ENCODE measurements around the gene NKD1. TPM values are rescaled to one million over a fixed set of nuclear protein-coding genes. Genes with fewer than 3 reads are reported as not detected.

NKD1 gene
- total RNA-seq, 4 donors from 2014 or later, result 37.1 to 87.8 (median 54.1) TPM

- TF ChIP-seq POLR2AphosphoS5 (IDR thresholded peaks at IDR 0.05) (no peak), CTCF (IDR thresholded peaks at IDR 0.05) (no peak), POLR2A (IDR thresholded peaks at IDR 0.05; ENCODE audit: low read depth) (no peak), EP300 (IDR thresholded peaks at IDR 0.05) (no peak)
- H3K4me3 ChIP-seq, result no peak overlapping the region
- peaks cover 0 to 14% (median 4%) of the 10 kb centered on the region in 4 donors for H3K36me3 ChIP-seq
- H3K4me1 ChIP-seq, result peaks cover 0 to 94% (median 84%) of the 10 kb centered on the region in 4 donors
- no peaks in the 10 kb centered on the region for H3K9me3 ChIP-seq
- H3K27me3 ChIP-seq, result no peaks in the 10 kb centered on the region
- intact Hi-C loops (cut with DNase I), result no loop called here
- DNase-seq (ENCODE audit: extremely low spot score), result no peak
- WGBS, result 86% methylated on average over 6 of the region's 10 CpGs
- H3K27ac ChIP-seq (replicated peaks in 1 of 4), result peak overlapping the region; percentile 76 to 90 (median 86)
These were observed 7.2 kb downstream of the NKD1 start for GRCh38 chr16:50555269-50555875.

- intact Hi-C loops (cut with DNase I), result no loop called here
- 64% methylated on average over 15 of the region's 18 CpGs for WGBS
- no peak for DNase-seq (ENCODE audit: extremely low spot score)
- no peak overlapping the region for H3K4me3 ChIP-seq
- peaks cover 0 to 17% (median 8%) of the 10 kb centered on the region in 4 donors for H3K36me3 ChIP-seq
- TF ChIP-seq CTCF (IDR thresholded peaks at IDR 0.05), result no peak
- TF ChIP-seq POLR2AphosphoS5 (IDR thresholded peaks at IDR 0.05), result peak in 1 of 2 donors; percentile 18
- peak overlapping the region; percentile 76 to 90 (median 86) for H3K27ac ChIP-seq (replicated peaks in 1 of 4)
- H3K4me1 ChIP-seq, result peaks cover 0 to 86% (median 76%) of the 10 kb centered on the region in 4 donors
- peaks cover 0 to under 1% (median 0%) of the 10 kb centered on the region in 4 donors for H3K9me3 ChIP-seq
- no peaks in the 10 kb centered on the region for H3K27me3 ChIP-seq
These were observed 7.9 kb downstream of the NKD1 start for GRCh38 chr16:50555952-50556673.

- intact Hi-C loops (cut with DNase I), result no loop called here
- H3K27me3 ChIP-seq, result no peaks in the 10 kb centered on the region
- 82% methylated on average over 2 of the region's 2 CpGs for WGBS
- TF ChIP-seq CTCF (IDR thresholded peaks at IDR 0.05), result no peak
- peak in 1 of 2 donors; percentile 21 for TF ChIP-seq POLR2AphosphoS5 (IDR thresholded peaks at IDR 0.05)
- H3K36me3 ChIP-seq, result peaks cover 0 to 25% (median 11%) of the 10 kb centered on the region in 4 donors
- H3K9me3 ChIP-seq, result peaks cover 0 to 6% (median 0%) of the 10 kb centered on the region in 4 donors
- no peak for DNase-seq (ENCODE audit: extremely low spot score)
- peak overlapping the region in 3 of 4 donors; percentile 76 to 89 (median 84) for H3K27ac ChIP-seq (replicated peaks in 1 of 4)
- peaks cover 0 to 77% (median 67%) of the 10 kb centered on the region in 4 donors for H3K4me1 ChIP-seq
- no peak overlapping the region for H3K4me3 ChIP-seq
These were observed 8.8 kb downstream of the NKD1 start for GRCh38 chr16:50557046-50557445.

DNA sequence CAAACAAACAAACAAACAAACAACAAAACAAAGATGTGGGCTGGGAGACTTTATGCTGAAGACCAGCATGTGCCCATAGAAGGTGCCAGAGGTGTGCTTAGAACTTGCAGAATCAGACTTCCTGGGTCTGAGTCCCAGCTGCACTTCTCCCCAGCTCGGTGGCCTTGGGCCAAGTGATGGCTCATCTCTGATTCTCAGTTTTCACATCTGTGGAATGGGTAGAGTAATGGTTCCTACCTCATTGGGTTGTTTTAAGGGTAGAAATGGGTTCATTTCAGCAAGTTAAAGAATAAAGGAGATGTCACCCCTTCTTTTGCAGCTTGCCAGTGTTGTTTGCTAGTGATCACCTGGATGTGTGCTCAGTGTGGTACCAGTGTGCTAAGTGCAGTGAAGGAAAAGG is 10.7 kb downstream of the NKD1 start:
- H3K36me3 ChIP-seq, result peaks cover 0 to 42% (median 14%) of the 10 kb centered on the region in 4 donors
- intact Hi-C loops (cut with DNase I), result no loop called here
- H3K27me3 ChIP-seq, result no peaks in the 10 kb centered on the region
- TF ChIP-seq POLR2AphosphoS5 (IDR thresholded peaks at IDR 0.05) (no peak), CTCF (IDR thresholded peaks at IDR 0.05) (no peak), POLR2A (IDR thresholded peaks at IDR 0.05; ENCODE audit: low read depth) (no peak), EP300 (IDR thresholded peaks at IDR 0.05) (no peak)
- no peak overlapping the region for H3K4me3 ChIP-seq
- peak overlapping the region in 1 of 4 donors; percentile 52 for H3K27ac ChIP-seq (replicated peaks in 1 of 4)
- 80% methylated on average over 1 of the region's 1 CpG for WGBS
- H3K9me3 ChIP-seq, result peaks cover 0 to 6% (median 0%) of the 10 kb centered on the region in 4 donors
- H3K4me1 ChIP-seq, result peaks cover 0 to 64% (median 52%) of the 10 kb centered on the region in 4 donors
- DNase-seq (ENCODE audit: extremely low spot score), result no peak
